AG10803 (cell line): ENCODE results near the gene NFYC.

Experiments
- DNase-seq: peaks from one replicate; pipeline ENCODE4 v3.0.0; 2010; ENCODE audit warnings: low read depth
- H3K4me3 ChIP-seq: 2 replicates; pipeline ENCODE4 v1.5.1; 2011; ENCODE audit warnings: mild to moderate bottlenecking, low read length, control low read depth
- TF ChIP-seq, protein P1 (sequence below): conservative IDR thresholded peaks from 2 replicates; pipeline ENCODE4 v1.5.1; 2011; ENCODE audit warnings: mild to moderate bottlenecking, low read length, control low read depth, inconsistent platforms

The NFYC gene

DNA sequence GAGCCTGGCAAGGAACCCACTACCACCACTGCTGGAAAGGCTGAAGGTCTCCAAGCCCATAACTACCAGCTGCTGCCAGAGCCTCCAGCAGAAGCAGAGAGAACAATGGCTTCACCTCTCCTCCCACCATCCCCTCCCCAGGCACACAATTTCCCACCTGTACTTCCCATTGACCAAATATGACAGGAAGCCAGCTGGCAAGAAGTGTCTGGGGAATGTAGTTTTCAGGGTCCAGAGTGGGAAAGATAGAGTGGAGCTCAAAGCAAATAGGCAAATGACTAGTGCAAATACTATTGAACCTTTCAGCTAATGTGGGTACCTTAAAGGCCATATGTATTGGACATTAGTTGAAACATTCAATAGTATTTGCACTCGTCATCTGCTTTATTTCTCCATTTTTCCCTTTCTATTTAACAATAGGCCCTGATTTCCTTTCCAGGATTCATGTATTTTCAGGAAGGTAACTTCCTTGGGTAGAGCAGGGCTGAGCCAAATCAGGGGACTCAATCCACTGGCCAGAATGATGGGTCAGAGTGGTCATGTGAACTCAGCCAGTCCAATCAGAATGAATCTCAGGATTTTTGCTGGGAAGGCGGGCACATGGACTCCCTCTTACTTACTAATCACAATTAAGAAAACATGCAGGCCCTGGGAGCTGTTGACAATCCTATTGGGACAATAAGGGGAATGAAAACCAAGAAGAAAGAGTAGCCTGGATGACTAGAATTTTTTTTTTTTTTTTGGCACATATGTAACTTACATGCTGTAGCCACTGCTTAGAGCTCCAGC is 12.1 kb upstream of the NFYC start:
- DNase-seq = no peak
- H3K4me3 ChIP-seq = no peak overlapping the region
- TF ChIP-seq, protein P1, sequence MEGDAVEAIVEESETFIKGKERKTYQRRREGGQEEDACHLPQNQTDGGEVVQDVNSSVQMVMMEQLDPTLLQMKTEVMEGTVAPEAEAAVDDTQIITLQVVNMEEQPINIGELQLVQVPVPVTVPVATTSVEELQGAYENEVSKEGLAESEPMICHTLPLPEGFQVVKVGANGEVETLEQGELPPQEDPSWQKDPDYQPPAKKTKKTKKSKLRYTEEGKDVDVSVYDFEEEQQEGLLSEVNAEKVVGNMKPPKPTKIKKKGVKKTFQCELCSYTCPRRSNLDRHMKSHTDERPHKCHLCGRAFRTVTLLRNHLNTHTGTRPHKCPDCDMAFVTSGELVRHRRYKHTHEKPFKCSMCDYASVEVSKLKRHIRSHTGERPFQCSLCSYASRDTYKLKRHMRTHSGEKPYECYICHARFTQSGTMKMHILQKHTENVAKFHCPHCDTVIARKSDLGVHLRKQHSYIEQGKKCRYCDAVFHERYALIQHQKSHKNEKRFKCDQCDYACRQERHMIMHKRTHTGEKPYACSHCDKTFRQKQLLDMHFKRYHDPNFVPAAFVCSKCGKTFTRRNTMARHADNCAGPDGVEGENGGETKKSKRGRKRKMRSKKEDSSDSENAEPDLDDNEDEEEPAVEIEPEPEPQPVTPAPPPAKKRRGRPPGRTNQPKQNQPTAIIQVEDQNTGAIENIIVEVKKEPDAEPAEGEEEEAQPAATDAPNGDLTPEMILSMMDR = no peak

DNA sequence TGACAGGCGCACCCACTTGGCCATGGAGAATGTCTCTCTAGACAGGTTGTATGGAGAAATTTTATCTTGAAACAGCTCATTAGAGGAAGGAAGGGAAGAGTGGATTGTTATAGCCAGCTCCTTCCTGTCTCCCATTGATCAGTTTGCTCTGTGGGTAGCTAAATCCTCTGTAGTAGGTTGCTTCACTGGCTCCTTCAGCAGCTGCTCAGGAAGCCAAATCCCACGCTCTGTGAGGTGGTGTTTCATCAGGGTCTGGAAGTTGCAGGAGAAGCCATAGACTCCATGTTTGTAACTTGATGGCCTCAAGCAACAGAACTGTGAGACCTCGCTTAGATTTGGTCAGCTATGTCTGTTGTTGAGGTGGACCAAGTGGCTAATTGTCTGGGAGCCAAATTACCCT is 6.8 kb upstream of the NFYC start:
- H3K4me3 ChIP-seq = no peak overlapping the region
- no peak for DNase-seq
- TF ChIP-seq, protein P1 = no peak

- no peak overlapping the region for H3K4me3 ChIP-seq
- no peak for DNase-seq
- TF ChIP-seq, protein P1 = no peak
Observed at GRCh38 chr1:40687059-40687458, 4.4 kb upstream of the NFYC start.

DNA sequence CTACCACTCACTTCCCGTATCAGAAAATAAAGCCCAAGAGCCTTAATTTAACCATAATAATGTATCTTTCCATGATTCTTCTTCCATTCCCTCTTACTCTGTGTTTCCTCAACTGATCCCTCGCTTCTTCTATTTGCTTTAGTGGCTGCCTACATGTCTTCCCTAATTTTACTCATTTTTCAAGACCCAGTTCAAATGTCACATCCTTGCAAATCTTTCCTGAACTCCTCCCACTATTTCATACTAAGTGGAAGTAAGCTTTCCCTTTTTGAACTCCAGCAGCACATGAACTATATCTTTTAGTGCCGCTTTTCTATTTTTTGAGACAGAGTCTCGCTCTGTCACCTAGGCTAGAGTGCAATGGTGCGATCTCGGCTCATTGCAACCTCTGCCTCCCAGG is 3.8 kb upstream of the NFYC start:
- DNase-seq = no peak
- H3K4me3 ChIP-seq = no peak overlapping the region
- TF ChIP-seq, protein P1 = no peak

- TF ChIP-seq, protein P1 = no peak
- DNase-seq = no peak
- no peak overlapping the region for H3K4me3 ChIP-seq
Observed at GRCh38 chr1:40689737-40690136, 1.8 kb upstream of the NFYC start.

GRCh38 chr1:40690771-40691537 is 550 bp upstream of the NFYC start:
- peak; percentile 8 for DNase-seq
- TF ChIP-seq, protein P1 = no peak
- peak overlapping the region; percentile 92 for H3K4me3 ChIP-seq
